ENCODE results near the gene TMPRSS11D. TPM values are rescaled to one million over a fixed set of nuclear protein-coding genes. Genes with fewer than 3 reads are reported as not detected.

The TMPRSS11D gene
- total RNA-seq, 4 donors from 2014 or later = not detected

- no peak for TF ChIP-seq CTCF (IDR thresholded peaks at IDR 0.05; ENCODE audit: low read depth)
Measured at GRCh38 chr4:67909905-67910584, 26.2 kb upstream of the TMPRSS11D start.

GRCh38 chr4:67907650-67908049 is 23.8 kb upstream of the TMPRSS11D start:
- no peak for TF ChIP-seq CTCF (IDR thresholded peaks at IDR 0.05; ENCODE audit: low read depth)

GRCh38 chr4:67899096-67899495 is 15.3 kb upstream of the TMPRSS11D start:
- no peak for TF ChIP-seq CTCF (IDR thresholded peaks at IDR 0.05; ENCODE audit: low read depth)

GRCh38 chr4:67897686-67898085 is 13.9 kb upstream of the TMPRSS11D start:
- no peak for TF ChIP-seq CTCF (IDR thresholded peaks at IDR 0.05; ENCODE audit: low read depth)

- no peak for TF ChIP-seq CTCF (IDR thresholded peaks at IDR 0.05; ENCODE audit: low read depth)
Measured at GRCh38 chr4:67896421-67897065, 12.7 kb upstream of the TMPRSS11D start.

- TF ChIP-seq CTCF (IDR thresholded peaks at IDR 0.05; ENCODE audit: low read depth) = no peak
Measured at GRCh38 chr4:67894659-67895058, 10.9 kb upstream of the TMPRSS11D start.

- TF ChIP-seq CTCF (IDR thresholded peaks at IDR 0.05; ENCODE audit: low read depth) = no peak
Measured at GRCh38 chr4:67892905-67893304, 9.1 kb upstream of the TMPRSS11D start.

Data from subcutaneous adipose tissue (tissue), 4 donors.